ENCODE data around the gene CCAR1. TPM values are rescaled to one million over a fixed set of nuclear protein-coding genes. Genes with fewer than 3 reads are reported as not detected.
"Not testable (repeated sequence)": the region's sequence is repeated elsewhere in the genome, so short reads cannot be mapped to it uniquely, and the experiment has no call there.

The CCAR1 gene
- total RNA-seq, 1 experiment from 2014 or later: 103 TPM

GRCh38 chr10:68759967-68760366, 38.9 kb downstream of the CCAR1 start:
- peaks cover 97% of the 10 kb centered on the region for H3K36me3 Mint-ChIP-seq (ENCODE audit: insufficient read depth, unreplicated experiment)
- DNase-seq (ENCODE audit: unreplicated experiment): no peak
- BruUV-seq (replicated peaks): no TSS peak
- TF ChIP-seq, protein P1, sequence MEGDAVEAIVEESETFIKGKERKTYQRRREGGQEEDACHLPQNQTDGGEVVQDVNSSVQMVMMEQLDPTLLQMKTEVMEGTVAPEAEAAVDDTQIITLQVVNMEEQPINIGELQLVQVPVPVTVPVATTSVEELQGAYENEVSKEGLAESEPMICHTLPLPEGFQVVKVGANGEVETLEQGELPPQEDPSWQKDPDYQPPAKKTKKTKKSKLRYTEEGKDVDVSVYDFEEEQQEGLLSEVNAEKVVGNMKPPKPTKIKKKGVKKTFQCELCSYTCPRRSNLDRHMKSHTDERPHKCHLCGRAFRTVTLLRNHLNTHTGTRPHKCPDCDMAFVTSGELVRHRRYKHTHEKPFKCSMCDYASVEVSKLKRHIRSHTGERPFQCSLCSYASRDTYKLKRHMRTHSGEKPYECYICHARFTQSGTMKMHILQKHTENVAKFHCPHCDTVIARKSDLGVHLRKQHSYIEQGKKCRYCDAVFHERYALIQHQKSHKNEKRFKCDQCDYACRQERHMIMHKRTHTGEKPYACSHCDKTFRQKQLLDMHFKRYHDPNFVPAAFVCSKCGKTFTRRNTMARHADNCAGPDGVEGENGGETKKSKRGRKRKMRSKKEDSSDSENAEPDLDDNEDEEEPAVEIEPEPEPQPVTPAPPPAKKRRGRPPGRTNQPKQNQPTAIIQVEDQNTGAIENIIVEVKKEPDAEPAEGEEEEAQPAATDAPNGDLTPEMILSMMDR (IDR thresholded peaks at IDR 0.05; ENCODE audit: unreplicated experiment): no peak
- CTCF ChIA-PET: interaction anchor here (0.6 to 0.9 kb wide), 3 partner anchors 10 to 27 kb away, joined by 4 read pairs; no protein-coding TSS in a partner anchor
- H3K27me3 Mint-ChIP-seq (ENCODE audit: insufficient read depth, unreplicated experiment): no peaks in the 10 kb centered on the region
- no peaks in the 10 kb centered on the region for H3K9me3 Mint-ChIP-seq (ENCODE audit: unreplicated experiment)
- H3K27ac Mint-ChIP-seq (ENCODE audit: low read depth, unreplicated experiment): no peak overlapping the region
- no peak overlapping the region for H3K4me3 Mint-ChIP-seq (ENCODE audit: unreplicated experiment)
- intact Hi-C loops (cut with micrococcal nuclease): no loop called here
- H3K4me1 Mint-ChIP-seq (ENCODE audit: insufficient read depth, unreplicated experiment): no peaks in the 10 kb centered on the region
- POLR2A ChIA-PET: no interaction called here

- intact Hi-C loops (cut with micrococcal nuclease): not testable (repeated sequence)
Observed at GRCh38 chr10:68767407-68767806, 46.4 kb downstream of the CCAR1 start.

GRCh38 chr10:68781613-68782574, 60.9 kb downstream of the CCAR1 start:
- no peak for DNase-seq (ENCODE audit: unreplicated experiment)
- Mint-ChIP-seq H3K27me3 (ENCODE audit: insufficient read depth, unreplicated experiment) (no peaks in the 10 kb centered on the region), H3K9me3 (ENCODE audit: unreplicated experiment) (no peaks in the 10 kb centered on the region), H3K27ac (ENCODE audit: low read depth, unreplicated experiment) (peak overlapping the region; percentile 13), H3K4me1 (ENCODE audit: insufficient read depth, unreplicated experiment) (peaks cover 2% of the 10 kb centered on the region), H3K36me3 (ENCODE audit: insufficient read depth, unreplicated experiment) (peaks cover 96% of the 10 kb centered on the region), H3K4me3 (ENCODE audit: unreplicated experiment) (no peak overlapping the region)
- intact Hi-C loops (cut with micrococcal nuclease): no loop called here
- TF ChIP-seq, protein P1 (IDR thresholded peaks at IDR 0.05; ENCODE audit: unreplicated experiment): no peak
- BruUV-seq (replicated peaks): no TSS peak
- POLR2A ChIA-PET: no interaction called here
- CTCF ChIA-PET: interaction anchor here (0.6 to 1.4 kb wide), 5 partner anchors 8 to 117 kb away, joined by 3 to 4 read pairs (median 3); no protein-coding TSS in a partner anchor

More at GRCh38 chr10:68767407-68767806, 46.4 kb downstream of the CCAR1 start:
- peaks cover 97% of the 10 kb centered on the region for H3K36me3 Mint-ChIP-seq (ENCODE audit: insufficient read depth, unreplicated experiment)
- H3K4me1 Mint-ChIP-seq (ENCODE audit: insufficient read depth, unreplicated experiment); CTCF ChIA-PET; H3K9me3 Mint-ChIP-seq (ENCODE audit: unreplicated experiment); H3K27me3 Mint-ChIP-seq (ENCODE audit: insufficient read depth, unreplicated experiment); DNase-seq (ENCODE audit: unreplicated experiment); H3K27ac Mint-ChIP-seq (ENCODE audit: low read depth, unreplicated experiment); POLR2A ChIA-PET; BruUV-seq (replicated peaks); H3K4me3 Mint-ChIP-seq (ENCODE audit: unreplicated experiment): not testable (repeated sequence)

- no peaks in the 10 kb centered on the region for H3K27me3 Mint-ChIP-seq (ENCODE audit: insufficient read depth, unreplicated experiment)
- H3K27ac Mint-ChIP-seq (ENCODE audit: low read depth, unreplicated experiment): no peak overlapping the region
- H3K36me3 Mint-ChIP-seq (ENCODE audit: insufficient read depth, unreplicated experiment): peaks cover 96% of the 10 kb centered on the region
- no peaks in the 10 kb centered on the region for H3K9me3 Mint-ChIP-seq (ENCODE audit: unreplicated experiment)
- no peak overlapping the region for H3K4me3 Mint-ChIP-seq (ENCODE audit: unreplicated experiment)
- no peaks in the 10 kb centered on the region for H3K4me1 Mint-ChIP-seq (ENCODE audit: insufficient read depth, unreplicated experiment)
- no TSS peak for BruUV-seq (replicated peaks)
- no peak for DNase-seq (ENCODE audit: unreplicated experiment)
- intact Hi-C loops (cut with micrococcal nuclease): no loop called here
- ChIA-PET CTCF (no interaction called here), POLR2A (interaction anchor here (0.6 to 0.9 kb wide), 3 partner anchors 116 to 582 kb away, joined by 3 read pairs; no protein-coding TSS in a partner anchor)
- TF ChIP-seq, protein P1 (IDR thresholded peaks at IDR 0.05; ENCODE audit: unreplicated experiment): no peak
Observed at GRCh38 chr10:68784476-68784875, 63.4 kb downstream of the CCAR1 start.

Data from MCF 10A (cell line).